RWPE2 (cell line): Measurements from ENCODE around the gene MAGI1.

Source experiments
- ATAC-seq: fragments of 200-7000 bp; cut with Tn5 transposase; 3 replicates; pipeline ENCODE4 v1.9.1; 2021; ENCODE audit warnings: low read depth
- DNase-seq: peaks from one replicate; pipeline ENCODE4 v3.0.0-alpha.2; 2020; ENCODE audit warnings: low spot score
- H3K27ac ChIP-seq: fragments of 450-650 bp; 2 replicates; pipeline ENCODE4 v1.5.1; 2017; ENCODE audit warnings: mild to moderate bottlenecking; ENCODE audit not compliant: poor library complexity, severe bottlenecking
- H3K27me3 ChIP-seq: fragments of 250-450 bp; sonication (Bioruptor Pico); 2 replicates; pipeline ENCODE4 v1.5.1; 2021; ENCODE audit warnings: mild to moderate bottlenecking, moderate library complexity; ENCODE audit not compliant: insufficient read depth, poor library complexity, severe bottlenecking
- H3K36me3 ChIP-seq: fragments of 250-450 bp; sonication (Bioruptor Pico); 2 replicates; pipeline ENCODE4 v1.5.1; 2020; ENCODE audit warnings: low read depth, mild to moderate bottlenecking, moderate library complexity
- H3K4me1 ChIP-seq: fragments of 250-450 bp; sonication (Bioruptor Pico); 2 replicates; pipeline ENCODE4 v1.5.1; 2021; ENCODE audit warnings: mild to moderate bottlenecking, moderate library complexity; ENCODE audit not compliant: insufficient read depth, poor library complexity, severe bottlenecking
- H3K4me3 ChIP-seq: fragments of 250-450 bp; sonication (Bioruptor Pico); 2 replicates; pipeline ENCODE4 v1.5.1; 2021; ENCODE audit warnings: mild to moderate bottlenecking, moderate library complexity; ENCODE audit not compliant: severe bottlenecking
- H3K9me3 ChIP-seq: fragments of 250-450 bp; sonication (Bioruptor Pico); 2 replicates; pipeline ENCODE4 v1.5.1; 2021; ENCODE audit warnings: mild to moderate bottlenecking, moderate library complexity; ENCODE audit not compliant: severe bottlenecking
- TF ChIP-seq, protein P1 (sequence below): fragments of 450-650 bp; IDR thresholded peaks from one replicate; pipeline ENCODE4 v1.5.1; 2017; ENCODE audit warnings: mild to moderate bottlenecking, moderate library complexity; ENCODE audit not compliant: poor library complexity, severe bottlenecking

The MAGI1 gene

GRCh38 chr3:65436580-65436979 is 602.1 kb downstream of the MAGI1 start:
- no peak overlapping the region for H3K4me3 ChIP-seq
- no peaks in the 10 kb centered on the region for H3K4me1 ChIP-seq
- no peaks in the 10 kb centered on the region for H3K9me3 ChIP-seq
- H3K27ac ChIP-seq: no peak overlapping the region
- TF ChIP-seq, protein P1, sequence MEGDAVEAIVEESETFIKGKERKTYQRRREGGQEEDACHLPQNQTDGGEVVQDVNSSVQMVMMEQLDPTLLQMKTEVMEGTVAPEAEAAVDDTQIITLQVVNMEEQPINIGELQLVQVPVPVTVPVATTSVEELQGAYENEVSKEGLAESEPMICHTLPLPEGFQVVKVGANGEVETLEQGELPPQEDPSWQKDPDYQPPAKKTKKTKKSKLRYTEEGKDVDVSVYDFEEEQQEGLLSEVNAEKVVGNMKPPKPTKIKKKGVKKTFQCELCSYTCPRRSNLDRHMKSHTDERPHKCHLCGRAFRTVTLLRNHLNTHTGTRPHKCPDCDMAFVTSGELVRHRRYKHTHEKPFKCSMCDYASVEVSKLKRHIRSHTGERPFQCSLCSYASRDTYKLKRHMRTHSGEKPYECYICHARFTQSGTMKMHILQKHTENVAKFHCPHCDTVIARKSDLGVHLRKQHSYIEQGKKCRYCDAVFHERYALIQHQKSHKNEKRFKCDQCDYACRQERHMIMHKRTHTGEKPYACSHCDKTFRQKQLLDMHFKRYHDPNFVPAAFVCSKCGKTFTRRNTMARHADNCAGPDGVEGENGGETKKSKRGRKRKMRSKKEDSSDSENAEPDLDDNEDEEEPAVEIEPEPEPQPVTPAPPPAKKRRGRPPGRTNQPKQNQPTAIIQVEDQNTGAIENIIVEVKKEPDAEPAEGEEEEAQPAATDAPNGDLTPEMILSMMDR: peak; percentile 49
- ATAC-seq: no peak
- H3K36me3 ChIP-seq: 0 out of 2 replicates have a peak, but pooled peaks cover 3% of the 10 kb centered on the region
- no peak for DNase-seq
- no peaks in the 10 kb centered on the region for H3K27me3 ChIP-seq

DNA sequence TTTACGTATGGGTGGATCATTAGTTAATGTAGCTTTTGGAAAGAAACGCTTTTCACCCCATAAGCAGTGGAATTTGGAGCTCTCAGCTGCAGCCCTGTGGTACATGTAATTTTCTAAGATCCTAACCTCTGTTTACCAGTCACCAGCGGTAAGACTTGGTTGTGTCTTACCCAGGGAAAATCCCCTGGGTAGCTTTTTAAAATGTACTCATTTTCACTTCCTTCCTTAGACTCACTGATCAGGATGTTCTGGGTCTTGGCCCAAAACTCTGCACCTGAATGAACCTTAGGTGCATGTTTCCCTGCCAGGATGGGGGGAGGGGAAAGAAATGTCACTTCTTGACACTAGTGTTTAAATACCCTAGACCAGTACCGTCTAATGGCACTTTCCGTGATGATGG is 605.2 kb downstream of the MAGI1 start:
- Histone ChIP-seq H3K9me3 (no peaks in the 10 kb centered on the region), H3K27ac (no peak overlapping the region), H3K4me3 (no peak overlapping the region), H3K36me3 (no peaks in the 10 kb centered on the region), H3K4me1 (no peaks in the 10 kb centered on the region), H3K27me3 (no peaks in the 10 kb centered on the region)
- TF ChIP-seq, protein P1: no peak
- no peak for DNase-seq
- no peak for ATAC-seq

DNA sequence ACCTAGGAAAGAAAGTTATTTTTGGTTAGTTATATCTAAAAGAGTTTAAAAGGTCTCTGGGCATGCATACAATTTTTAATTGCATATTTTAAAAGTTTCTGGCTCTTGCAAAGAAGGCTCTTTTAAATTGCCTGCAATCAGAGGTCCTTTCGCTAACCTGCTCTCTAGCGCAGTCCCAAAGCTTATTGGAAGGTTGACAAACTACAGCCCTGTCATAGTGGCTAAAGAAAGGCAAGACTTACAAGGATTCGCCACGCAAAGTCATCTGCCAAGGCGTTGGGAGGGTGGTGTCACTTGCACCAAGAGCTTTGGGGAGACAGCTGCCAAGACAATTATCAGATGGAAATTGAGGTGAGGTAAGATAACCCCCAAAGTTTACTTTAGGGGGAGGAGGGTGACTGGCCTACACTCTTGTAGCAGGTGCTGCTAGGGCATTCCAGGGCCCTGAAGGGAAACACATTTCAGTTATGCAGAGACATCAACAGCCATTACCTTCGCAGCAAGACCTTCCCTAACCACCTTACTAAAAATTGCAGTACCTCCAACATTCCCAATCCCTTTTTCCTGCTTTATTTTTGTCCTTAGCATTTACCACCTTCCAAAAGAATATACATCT is 606.2 kb downstream of the MAGI1 start:
- DNase-seq: no peak
- Histone ChIP-seq H3K36me3 (no peaks in the 10 kb centered on the region), H3K4me3 (no peak overlapping the region), H3K4me1 (no peaks in the 10 kb centered on the region), H3K9me3 (no peaks in the 10 kb centered on the region), H3K27ac (no peak overlapping the region), H3K27me3 (no peaks in the 10 kb centered on the region)
- no peak for ATAC-seq
- TF ChIP-seq, protein P1: no peak

GRCh38 chr3:65425880-65426279 is 612.8 kb downstream of the MAGI1 start:
- H3K4me3 ChIP-seq: no peak overlapping the region
- H3K27me3 ChIP-seq: no peaks in the 10 kb centered on the region
- TF ChIP-seq, protein P1: peak; percentile 35
- no peaks in the 10 kb centered on the region for H3K9me3 ChIP-seq
- DNase-seq (no peak), ATAC-seq (no peak; the same call in 2 of the 3 replicates)
- no peak overlapping the region for H3K27ac ChIP-seq
- H3K36me3 ChIP-seq: no peaks in the 10 kb centered on the region
- H3K4me1 ChIP-seq: no peaks in the 10 kb centered on the region

GRCh38 chr3:65422154-65422553 is 616.6 kb downstream of the MAGI1 start:
- H3K36me3 ChIP-seq: no peaks in the 10 kb centered on the region
- no peaks in the 10 kb centered on the region for H3K27me3 ChIP-seq
- H3K4me3 ChIP-seq: no peak overlapping the region
- no peak overlapping the region for H3K27ac ChIP-seq
- no peak for ATAC-seq
- no peaks in the 10 kb centered on the region for H3K9me3 ChIP-seq
- TF ChIP-seq, protein P1: no peak
- no peak for DNase-seq
- H3K4me1 ChIP-seq: no peaks in the 10 kb centered on the region
